HL-60 (cell line): ENCODE results near the gene EMILIN1.

ENCODE experiments used
- DNase-seq, 2 experiments: peaks; one replicate each; pipeline ENCODE4 v3.0.0-alpha.2; 2010 to 2020; ENCODE audit warnings: low read depth in 1 of 2, low spot score in 1 of 2
- H3K27ac ChIP-seq: fragments of 250-450 bp; sonication (Bioruptor Pico); replicated peaks from 2 replicates; pipeline ENCODE4 v1.5.1; 2020; ENCODE audit warnings: mild to moderate bottlenecking, moderate library complexity
- H3K27me3 ChIP-seq: fragments of 250-450 bp; sonication (Bioruptor Pico); 2 replicates; pipeline ENCODE4 v1.5.1; 2021; ENCODE audit warnings: mild to moderate bottlenecking, moderate library complexity; ENCODE audit not compliant: insufficient read depth, poor library complexity, severe bottlenecking
- H3K4me3 ChIP-seq: replicated peaks from 2 replicates; pipeline ENCODE4 v1.5.1; 2011; ENCODE audit warnings: mild to moderate bottlenecking, control low read depth, low read length; ENCODE audit not compliant: insufficient read depth
- GABPA ChIP-seq: IDR thresholded peaks from 2 replicates; pipeline ENCODE4 v1.6.1; 2012; ENCODE audit warnings: low read depth
- POLR2AphosphoS5 ChIP-seq: IDR thresholded peaks from 2 replicates; pipeline ENCODE4 v1.6.1; 2012; ENCODE audit warnings: low read depth
- SPI1 ChIP-seq: IDR thresholded peaks from 2 replicates; pipeline ENCODE4 v1.6.1; 2012; ENCODE audit warnings: low read depth, mild to moderate bottlenecking, borderline replicate concordance
- TF ChIP-seq, protein P1 (sequence below): IDR thresholded peaks from 2 replicates; pipeline ENCODE4 v1.6.1; 2012; ENCODE audit warnings: low read depth; ENCODE audit not compliant: insufficient replicate concordance
- TF ChIP-seq, protein P2 (sequence below): IDR thresholded peaks from one replicate; pipeline ENCODE4 v1.5.1; 2011; ENCODE audit warnings: low read length, control low read depth, inconsistent platforms; ENCODE audit not compliant: insufficient read depth

The EMILIN1 gene

DNA sequence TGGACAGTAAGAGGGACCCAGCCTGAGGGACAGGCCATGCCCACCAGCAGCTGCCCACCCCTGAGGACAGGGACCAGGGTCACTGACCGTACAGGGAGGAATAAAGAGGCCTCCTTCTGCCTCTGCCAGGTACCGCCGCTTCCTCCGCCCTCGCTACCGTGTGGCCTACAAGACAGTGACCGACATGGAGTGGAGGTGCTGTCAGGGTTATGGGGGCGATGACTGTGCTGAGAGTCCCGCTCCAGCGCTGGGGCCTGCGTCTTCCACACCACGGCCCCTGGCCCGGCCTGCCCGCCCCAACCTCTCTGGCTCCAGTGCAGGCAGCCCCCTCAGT lies 2.2 kb downstream of the EMILIN1 start:
- TF ChIP-seq, protein P1, sequence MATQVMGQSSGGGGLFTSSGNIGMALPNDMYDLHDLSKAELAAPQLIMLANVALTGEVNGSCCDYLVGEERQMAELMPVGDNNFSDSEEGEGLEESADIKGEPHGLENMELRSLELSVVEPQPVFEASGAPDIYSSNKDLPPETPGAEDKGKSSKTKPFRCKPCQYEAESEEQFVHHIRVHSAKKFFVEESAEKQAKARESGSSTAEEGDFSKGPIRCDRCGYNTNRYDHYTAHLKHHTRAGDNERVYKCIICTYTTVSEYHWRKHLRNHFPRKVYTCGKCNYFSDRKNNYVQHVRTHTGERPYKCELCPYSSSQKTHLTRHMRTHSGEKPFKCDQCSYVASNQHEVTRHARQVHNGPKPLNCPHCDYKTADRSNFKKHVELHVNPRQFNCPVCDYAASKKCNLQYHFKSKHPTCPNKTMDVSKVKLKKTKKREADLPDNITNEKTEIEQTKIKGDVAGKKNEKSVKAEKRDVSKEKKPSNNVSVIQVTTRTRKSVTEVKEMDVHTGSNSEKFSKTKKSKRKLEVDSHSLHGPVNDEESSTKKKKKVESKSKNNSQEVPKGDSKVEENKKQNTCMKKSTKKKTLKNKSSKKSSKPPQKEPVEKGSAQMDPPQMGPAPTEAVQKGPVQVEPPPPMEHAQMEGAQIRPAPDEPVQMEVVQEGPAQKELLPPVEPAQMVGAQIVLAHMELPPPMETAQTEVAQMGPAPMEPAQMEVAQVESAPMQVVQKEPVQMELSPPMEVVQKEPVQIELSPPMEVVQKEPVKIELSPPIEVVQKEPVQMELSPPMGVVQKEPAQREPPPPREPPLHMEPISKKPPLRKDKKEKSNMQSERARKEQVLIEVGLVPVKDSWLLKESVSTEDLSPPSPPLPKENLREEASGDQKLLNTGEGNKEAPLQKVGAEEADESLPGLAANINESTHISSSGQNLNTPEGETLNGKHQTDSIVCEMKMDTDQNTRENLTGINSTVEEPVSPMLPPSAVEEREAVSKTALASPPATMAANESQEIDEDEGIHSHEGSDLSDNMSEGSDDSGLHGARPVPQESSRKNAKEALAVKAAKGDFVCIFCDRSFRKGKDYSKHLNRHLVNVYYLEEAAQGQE = no peak
- TF ChIP-seq SPI1 = no peak
- TF ChIP-seq, protein P2, sequence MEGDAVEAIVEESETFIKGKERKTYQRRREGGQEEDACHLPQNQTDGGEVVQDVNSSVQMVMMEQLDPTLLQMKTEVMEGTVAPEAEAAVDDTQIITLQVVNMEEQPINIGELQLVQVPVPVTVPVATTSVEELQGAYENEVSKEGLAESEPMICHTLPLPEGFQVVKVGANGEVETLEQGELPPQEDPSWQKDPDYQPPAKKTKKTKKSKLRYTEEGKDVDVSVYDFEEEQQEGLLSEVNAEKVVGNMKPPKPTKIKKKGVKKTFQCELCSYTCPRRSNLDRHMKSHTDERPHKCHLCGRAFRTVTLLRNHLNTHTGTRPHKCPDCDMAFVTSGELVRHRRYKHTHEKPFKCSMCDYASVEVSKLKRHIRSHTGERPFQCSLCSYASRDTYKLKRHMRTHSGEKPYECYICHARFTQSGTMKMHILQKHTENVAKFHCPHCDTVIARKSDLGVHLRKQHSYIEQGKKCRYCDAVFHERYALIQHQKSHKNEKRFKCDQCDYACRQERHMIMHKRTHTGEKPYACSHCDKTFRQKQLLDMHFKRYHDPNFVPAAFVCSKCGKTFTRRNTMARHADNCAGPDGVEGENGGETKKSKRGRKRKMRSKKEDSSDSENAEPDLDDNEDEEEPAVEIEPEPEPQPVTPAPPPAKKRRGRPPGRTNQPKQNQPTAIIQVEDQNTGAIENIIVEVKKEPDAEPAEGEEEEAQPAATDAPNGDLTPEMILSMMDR = no peak
- no peak for TF ChIP-seq POLR2AphosphoS5
- TF ChIP-seq GABPA = no peak
- no peak for DNase-seq
- no peak overlapping the region for H3K4me3 ChIP-seq
- H3K27ac ChIP-seq = peak overlapping the region; percentile 36
- H3K27me3 ChIP-seq = no peaks in the 10 kb centered on the region

DNA sequence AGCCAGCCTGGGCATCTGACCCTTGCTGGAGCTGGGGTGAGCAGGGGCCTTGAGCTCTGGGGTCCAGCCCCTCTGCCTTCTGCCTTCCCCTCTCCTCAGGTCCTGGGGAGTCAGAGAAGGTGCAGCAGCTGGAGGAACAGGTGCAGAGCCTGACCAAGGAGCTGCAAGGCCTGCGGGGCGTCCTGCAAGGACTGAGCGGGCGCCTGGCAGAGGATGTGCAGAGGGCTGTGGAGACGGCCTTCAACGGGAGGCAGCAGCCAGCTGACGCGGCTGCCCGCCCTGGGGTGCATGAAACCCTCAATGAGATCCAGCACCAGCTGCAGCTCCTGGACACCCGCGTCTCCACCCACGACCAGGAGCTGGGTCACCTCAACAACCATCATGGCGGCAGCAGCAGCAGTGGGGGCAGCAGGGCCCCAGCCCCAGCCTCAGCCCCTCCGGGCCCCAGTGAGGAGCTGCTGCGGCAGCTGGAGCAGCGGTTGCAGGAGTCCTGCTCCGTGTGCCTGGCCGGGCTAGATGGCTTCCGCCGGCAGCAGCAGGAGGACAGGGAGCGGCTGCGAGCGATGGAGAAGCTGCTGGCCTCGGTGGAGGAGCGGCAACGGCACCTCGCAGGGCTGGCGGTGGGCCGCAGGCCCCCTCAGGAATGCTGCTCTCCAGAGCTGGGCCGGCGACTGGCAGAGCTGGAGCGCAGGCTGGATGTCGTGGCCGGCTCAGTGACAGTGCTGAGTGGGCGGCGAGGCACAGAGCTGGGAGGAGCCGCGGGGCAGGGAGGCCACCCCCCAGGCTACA lies 3.8 kb downstream of the EMILIN1 start:
- no peak for DNase-seq
- no peak overlapping the region for H3K4me3 ChIP-seq

DNA sequence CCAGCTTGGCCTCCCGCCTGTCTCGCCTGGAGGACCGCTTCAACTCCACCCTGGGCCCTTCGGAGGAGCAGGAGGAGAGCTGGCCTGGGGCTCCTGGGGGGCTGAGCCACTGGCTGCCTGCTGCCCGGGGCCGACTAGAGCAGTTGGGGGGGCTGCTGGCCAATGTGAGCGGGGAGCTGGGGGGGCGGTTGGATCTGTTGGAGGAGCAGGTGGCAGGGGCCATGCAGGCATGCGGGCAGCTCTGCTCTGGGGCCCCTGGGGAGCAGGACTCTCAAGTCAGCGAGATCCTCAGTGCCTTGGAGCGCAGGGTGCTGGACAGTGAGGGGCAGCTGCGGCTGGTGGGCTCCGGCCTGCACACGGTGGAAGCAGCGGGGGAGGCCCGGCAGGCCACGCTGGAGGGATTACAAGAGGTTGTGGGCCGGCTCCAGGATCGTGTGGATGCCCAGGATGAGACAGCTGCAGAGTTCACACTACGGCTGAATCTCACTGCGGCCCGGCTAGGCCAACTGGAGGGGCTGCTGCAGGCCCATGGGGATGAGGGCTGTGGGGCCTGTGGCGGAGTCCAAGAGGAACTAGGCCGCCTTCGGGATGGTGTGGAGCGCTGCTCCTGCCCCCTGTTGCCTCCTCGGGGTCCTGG lies 4.5 kb downstream of the EMILIN1 start:
- Histone ChIP-seq H3K4me3 (no peak overlapping the region), H3K27ac (no peak overlapping the region), H3K27me3 (no peaks in the 10 kb centered on the region)
- TF ChIP-seq SPI1 (no peak), GABPA (no peak), POLR2AphosphoS5 (no peak)
- TF ChIP-seq, protein P1 = no peak
- TF ChIP-seq, protein P2 = no peak
- DNase-seq = no peak

More for the DNA sequence above, 3.8 kb downstream of the EMILIN1 start:
- H3K27me3 ChIP-seq = no peaks in the 10 kb centered on the region
- peak overlapping the region; percentile 84 for H3K27ac ChIP-seq
- TF ChIP-seq GABPA (no peak), POLR2AphosphoS5 (no peak), SPI1 (no peak)
- TF ChIP-seq, protein P1 = no peak
- TF ChIP-seq, protein P2 = no peak
